ENCODE results near the gene PLCB2.

DNA sequence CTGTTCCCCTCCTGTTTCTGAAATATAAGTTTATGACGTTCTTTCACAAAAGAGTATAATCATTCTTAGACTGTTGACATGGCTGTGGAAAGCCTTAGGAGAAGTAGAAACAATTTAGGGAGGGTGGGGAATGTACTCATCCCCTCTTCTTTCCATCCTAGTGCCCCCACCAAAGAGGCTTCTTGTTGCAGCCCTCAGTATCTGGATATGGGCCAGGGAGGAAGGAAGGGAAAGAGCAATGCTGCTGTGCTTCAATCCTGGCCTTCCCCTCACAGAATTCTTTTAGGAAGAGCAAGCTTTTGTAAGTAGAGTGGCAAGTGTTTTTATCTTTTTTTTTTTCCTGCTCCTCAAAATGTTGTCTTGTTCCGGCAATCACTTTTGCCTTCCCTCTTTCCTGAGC is 17.5 kb upstream of the PLCB2 start:
- TF ChIP-seq GABPA (IDR thresholded peaks at IDR 0.05; ENCODE audit: low read depth), result no peak
- no peak for TF ChIP-seq GATA2 (CRISPR knock-in tag; IDR thresholded peaks at IDR 0.05)
- no peak for TF ChIP-seq ELF1 (IDR thresholded peaks at IDR 0.05)
- TF ChIP-seq, protein P1, sequence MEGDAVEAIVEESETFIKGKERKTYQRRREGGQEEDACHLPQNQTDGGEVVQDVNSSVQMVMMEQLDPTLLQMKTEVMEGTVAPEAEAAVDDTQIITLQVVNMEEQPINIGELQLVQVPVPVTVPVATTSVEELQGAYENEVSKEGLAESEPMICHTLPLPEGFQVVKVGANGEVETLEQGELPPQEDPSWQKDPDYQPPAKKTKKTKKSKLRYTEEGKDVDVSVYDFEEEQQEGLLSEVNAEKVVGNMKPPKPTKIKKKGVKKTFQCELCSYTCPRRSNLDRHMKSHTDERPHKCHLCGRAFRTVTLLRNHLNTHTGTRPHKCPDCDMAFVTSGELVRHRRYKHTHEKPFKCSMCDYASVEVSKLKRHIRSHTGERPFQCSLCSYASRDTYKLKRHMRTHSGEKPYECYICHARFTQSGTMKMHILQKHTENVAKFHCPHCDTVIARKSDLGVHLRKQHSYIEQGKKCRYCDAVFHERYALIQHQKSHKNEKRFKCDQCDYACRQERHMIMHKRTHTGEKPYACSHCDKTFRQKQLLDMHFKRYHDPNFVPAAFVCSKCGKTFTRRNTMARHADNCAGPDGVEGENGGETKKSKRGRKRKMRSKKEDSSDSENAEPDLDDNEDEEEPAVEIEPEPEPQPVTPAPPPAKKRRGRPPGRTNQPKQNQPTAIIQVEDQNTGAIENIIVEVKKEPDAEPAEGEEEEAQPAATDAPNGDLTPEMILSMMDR (IDR thresholded peaks at IDR 0.05), result no peak
- TF ChIP-seq EP300 (IDR thresholded peaks at IDR 0.05; ENCODE audit: borderline replicate concordance in 1 of 2, low read depth in 1 of 2, low read length in 1 of 2), result no peak
- TF ChIP-seq JUND (IDR thresholded peaks at IDR 0.05), result no peak
- TF ChIP-seq MAX (IDR thresholded peaks at IDR 0.05; ENCODE audit: low read depth), result no peak
- TF ChIP-seq EZH2phosphoT487 (IDR thresholded peaks at IDR 0.05; ENCODE audit: borderline replicate concordance, low read depth), result no peak
- TF ChIP-seq NFIC (IDR thresholded peaks at IDR 0.05; ENCODE audit: borderline replicate concordance), result no peak
- TF ChIP-seq MXI1 (IDR thresholded peaks at IDR 0.05; ENCODE audit: low read depth, low read length), result no peak

Measured in SK-N-SH (cell line).